Hematopoietic multipotent progenitor cell (in vitro differentiated cells): ENCODE results near the gene PRR20E. TPM values are rescaled to one million over a fixed set of nuclear protein-coding genes. Genes with fewer than 3 reads are reported as not detected.
"Not testable (repeated sequence)": the region's sequence is repeated elsewhere in the genome, so short reads cannot be mapped to it uniquely, and the experiment has no call there.

Source experiments
- DNase-seq, 3 donors: peaks; one replicate each; pipeline ENCODE4 v3.0.0-alpha.2; 2011 to 2015; ENCODE audit warnings: low read depth in 2 of 3, low spot score in 2 of 3
- small RNA-seq: library from RNA; depleted of rRNA; stranded (forward); fragments of <200 nt; gene quantifications from one replicate; pipeline ENCODE3, GENCODE V24; 2012
- total RNA-seq: library from RNA; depleted of rRNA; stranded (reverse); fragments of >200 nt; gene quantifications from one replicate; pipeline ENCODE4 v1.2.3, GENCODE V29; 2012

Gene PRR20E
- total RNA-seq: not detected

DNA sequence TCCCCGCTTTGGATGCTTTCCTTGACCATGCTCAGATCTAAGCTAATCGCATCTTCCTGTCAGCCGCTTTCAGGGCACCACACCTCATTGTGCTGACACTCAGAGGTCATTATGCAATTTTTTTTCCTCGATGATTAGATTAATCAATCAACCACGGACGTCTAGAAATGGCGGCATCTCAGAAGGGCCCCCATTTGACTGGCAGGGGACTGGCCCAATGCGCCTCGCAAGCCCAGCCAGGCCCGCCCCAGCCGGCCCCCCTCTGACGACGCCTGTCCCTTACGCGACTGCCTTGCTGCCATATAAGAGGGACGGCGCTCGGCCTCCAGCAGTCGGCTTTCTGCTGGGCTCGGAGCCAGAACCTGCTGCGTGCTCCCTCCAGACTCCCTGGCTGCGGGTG lies at the start of gene PRR20E:
Gene PRR20E, plus strand, starts transcription at position 301 of the 400 bp plus-strand sequence. CDS start 387 bp downstream, outside the sequence.
- not testable (repeated sequence) for DNase-seq

DNA sequence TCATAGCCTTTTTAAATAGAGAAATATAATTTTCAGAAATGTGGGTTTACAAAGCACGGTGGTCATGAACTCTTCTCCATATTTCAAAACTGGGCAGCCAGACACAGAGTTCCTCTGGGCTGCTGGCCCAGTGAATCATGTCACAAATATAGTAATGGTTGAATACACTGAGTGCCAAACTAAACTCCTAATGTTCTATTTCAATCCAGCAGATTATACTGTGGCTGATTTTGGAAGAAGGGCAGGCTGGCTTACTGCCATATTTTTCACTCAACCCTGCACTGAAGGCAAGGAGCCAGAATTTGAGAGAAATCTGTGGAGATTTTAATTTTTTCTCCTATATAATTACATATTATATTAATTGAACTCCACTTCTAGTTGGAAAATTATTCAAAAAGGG lies 43.3 kb upstream of the PRR20E start:
- DNase-seq: no peak

DNA sequence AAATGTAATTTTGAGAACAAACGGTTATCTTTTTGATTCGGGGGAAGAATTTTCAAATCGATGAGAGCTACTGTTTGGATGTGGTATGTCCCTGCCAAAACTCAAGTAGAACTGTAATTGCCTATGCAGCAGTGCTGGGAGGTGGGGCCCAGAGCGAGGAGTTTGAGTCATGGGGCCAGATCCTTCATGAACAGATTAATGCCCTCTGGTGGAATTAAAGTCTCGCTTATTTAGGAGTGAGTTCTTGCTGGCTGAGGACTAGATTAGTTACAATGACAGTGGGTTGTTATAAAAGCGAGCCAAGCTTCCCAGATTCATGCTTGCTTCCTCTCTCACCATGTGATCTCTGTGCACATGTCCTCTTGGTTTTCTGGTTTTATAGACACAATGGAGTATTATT lies 38.1 kb upstream of the PRR20E start:
- no peak for DNase-seq

DNA sequence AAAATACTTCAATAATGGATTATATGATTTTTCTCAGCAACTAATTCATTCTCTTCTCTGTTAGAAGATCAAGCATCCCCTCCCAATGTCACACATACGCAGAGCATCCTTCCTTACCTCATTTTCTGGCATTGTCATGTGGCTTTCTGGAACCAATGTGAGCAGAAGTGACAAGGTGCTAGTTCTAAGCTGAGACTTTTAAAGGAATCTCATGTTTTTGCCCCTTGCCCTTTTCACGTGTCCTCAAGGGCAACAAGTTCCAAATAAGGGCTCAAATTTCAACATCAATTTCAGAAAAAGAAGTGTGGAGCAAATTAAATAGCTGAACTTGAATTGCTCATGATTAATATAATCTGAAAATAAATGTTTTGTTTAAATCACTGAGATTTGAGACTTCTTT lies 30.9 kb upstream of the PRR20E start:
- DNase-seq: no peak

DNA sequence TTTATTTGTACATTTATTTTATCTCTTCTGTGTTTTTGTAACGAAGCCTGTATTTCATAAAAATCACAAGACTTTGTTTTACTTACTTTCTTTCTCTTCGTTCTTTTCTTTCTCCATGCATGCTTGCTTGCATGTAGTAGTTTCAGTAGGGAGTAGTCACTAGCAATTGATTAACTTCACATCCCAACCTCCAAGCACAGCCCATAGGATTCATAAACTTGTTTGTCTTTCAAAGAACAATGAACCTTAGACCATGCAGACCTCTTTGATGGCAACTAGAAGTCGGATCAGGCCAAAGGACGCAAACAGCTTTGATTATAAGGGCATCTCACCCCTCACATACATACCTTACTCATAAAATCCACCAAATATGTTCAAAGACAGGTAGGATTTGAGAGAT lies 29.4 kb upstream of the PRR20E start:
- DNase-seq: no peak

DNA sequence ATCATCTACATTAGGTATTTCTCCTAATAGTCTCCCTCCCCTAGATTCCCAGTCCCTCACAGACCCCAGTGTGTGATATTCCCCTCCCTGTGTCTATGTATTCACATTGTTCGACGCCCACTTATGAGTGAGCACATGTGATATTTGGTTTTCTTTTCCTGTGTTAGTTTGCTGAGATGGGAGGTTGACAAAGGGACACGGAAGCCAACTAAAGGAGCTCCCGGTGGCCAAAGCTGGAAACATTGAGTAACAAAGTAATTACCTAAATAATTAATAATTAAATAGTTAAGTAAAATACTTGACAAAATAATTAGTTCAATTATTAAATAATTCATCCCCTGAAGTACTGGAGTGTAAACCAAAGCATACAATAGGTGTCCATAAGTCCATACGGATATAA lies 28.0 kb upstream of the PRR20E start:
- no peak for DNase-seq

DNA sequence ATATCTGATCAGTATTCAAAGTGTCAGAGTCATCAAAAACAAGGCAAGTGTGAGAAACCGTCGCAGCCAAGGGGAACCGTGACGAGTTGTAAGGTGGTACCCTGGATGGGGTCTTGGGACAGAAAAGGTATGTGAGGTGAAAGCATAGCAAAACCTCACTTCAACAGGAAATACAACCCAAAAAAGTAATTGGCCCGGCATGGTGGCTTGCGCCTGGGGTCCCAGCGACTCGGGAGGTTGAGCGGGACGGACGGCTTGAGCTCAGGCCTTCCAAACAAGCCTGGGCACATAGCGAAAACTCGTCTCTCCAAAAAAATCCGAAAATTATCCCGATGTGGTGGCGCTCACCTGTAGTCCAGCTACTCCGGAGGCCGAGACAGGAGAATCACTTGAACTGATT lies 27.2 kb upstream of the PRR20E start:
- DNase-seq: not testable (repeated sequence)

DNA sequence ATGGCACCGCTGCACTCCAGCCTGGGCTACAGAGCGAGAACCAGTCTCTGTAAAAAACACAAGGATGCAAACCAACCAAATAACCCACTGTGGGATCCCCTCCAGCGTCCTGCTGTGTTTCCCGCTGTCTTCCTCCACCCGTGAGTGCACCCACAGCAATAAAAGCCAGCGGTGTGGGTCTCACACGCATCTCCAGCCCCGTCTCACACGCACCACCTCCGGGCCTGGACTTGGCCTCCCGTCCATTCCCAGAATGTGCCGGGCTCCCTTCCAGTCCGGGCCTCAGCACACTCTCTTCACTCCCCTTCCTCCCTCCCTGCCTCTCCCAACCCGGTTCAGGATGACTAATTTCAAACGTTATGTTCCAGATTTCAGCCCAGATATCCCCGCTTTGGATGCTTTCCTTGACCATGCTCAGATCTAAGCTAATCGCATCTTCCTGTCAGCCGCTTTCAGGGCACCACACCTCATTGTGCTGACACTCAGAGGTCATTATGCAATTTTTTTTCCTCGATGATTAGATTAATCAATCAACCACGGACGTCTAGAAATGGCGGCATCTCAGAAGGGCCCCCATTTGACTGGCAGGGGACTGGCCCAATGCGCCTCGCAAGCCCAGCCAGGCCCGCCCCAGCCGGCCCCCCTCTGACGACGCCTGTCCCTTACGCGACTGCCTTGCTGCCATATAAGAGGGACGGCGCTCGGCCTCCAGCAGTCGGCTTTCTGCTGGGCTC lies 26.6 kb upstream of the PRR20E start, which contains the start of gene PRR20A:
Gene PRR20A, plus strand, starts transcription at position 684 of the 734 bp plus-strand sequence. CDS start 387 bp downstream, outside the sequence.
- not testable (repeated sequence) for DNase-seq

DNA sequence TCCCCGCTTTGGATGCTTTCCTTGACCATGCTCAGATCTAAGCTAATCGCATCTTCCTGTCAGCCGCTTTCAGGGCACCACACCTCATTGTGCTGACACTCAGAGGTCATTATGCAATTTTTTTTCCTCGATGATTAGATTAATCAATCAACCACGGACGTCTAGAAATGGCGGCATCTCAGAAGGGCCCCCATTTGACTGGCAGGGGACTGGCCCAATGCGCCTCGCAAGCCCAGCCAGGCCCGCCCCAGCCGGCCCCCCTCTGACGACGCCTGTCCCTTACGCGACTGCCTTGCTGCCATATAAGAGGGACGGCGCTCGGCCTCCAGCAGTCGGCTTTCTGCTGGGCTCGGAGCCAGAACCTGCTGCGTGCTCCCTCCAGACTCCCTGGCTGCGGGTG lies 19.8 kb upstream of the PRR20E start, which contains the start of gene PRR20B:
Gene PRR20B, plus strand, starts transcription at position 301 of the 400 bp plus-strand sequence. CDS start 387 bp downstream, outside the sequence.
- not testable (repeated sequence) for DNase-seq

DNA sequence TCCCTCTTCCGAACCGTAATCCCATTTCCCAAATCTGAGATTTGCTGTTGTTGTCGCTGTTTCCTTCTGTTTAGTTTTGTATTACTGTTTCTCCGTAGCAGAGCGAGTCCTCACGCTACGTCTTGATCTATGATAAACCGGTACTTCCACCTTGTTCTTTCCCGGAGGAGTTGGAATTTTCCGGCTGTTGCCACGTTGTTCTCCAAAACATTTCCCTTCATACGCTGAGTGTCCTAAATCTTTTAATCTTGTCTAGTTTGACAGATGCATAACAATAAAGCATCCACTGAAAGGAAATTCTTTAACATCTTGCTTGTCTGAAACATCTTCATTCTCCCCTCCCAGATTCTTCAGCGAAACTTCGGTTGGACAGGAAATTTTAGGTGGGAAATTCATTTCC lies 18.9 kb upstream of the PRR20E start:
- DNase-seq: not testable (repeated sequence)

DNA sequence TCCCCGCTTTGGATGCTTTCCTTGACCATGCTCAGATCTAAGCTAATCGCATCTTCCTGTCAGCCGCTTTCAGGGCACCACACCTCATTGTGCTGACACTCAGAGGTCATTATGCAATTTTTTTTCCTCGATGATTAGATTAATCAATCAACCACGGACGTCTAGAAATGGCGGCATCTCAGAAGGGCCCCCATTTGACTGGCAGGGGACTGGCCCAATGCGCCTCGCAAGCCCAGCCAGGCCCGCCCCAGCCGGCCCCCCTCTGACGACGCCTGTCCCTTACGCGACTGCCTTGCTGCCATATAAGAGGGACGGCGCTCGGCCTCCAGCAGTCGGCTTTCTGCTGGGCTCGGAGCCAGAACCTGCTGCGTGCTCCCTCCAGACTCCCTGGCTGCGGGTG lies 13.2 kb upstream of the PRR20E start, which contains the start of gene PRR20C:
Gene PRR20C, plus strand, starts transcription at position 301 of the 400 bp plus-strand sequence. CDS start 387 bp downstream, outside the sequence.
- DNase-seq: not testable (repeated sequence)

DNA sequence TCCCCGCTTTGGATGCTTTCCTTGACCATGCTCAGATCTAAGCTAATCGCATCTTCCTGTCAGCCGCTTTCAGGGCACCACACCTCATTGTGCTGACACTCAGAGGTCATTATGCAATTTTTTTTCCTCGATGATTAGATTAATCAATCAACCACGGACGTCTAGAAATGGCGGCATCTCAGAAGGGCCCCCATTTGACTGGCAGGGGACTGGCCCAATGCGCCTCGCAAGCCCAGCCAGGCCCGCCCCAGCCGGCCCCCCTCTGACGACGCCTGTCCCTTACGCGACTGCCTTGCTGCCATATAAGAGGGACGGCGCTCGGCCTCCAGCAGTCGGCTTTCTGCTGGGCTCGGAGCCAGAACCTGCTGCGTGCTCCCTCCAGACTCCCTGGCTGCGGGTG lies 6.7 kb upstream of the PRR20E start, which contains the start of gene PRR20D:
Gene PRR20D, plus strand, starts transcription at position 301 of the 400 bp plus-strand sequence. CDS start 387 bp downstream, outside the sequence.
- DNase-seq: not testable (repeated sequence)

DNA sequence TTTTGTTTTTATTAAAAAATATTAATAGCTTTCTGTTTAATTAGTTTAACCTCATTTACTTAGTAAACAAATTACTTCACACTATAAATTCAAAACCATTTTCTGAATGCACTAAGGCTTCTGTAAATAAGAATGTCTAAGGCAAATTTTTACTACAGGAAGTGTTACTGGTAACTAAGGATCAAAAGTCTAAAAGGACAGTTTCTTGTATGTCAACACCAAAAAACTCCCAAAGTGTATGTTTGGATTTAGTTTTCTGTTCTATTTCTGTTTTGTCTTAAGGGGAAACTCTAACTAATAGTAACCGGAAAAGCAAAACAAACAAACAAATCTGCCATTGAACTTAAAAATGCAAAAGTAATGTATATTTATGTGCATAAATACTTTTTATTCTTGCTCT lies 24.7 kb downstream of the PRR20E start:
- DNase-seq: no peak

DNA sequence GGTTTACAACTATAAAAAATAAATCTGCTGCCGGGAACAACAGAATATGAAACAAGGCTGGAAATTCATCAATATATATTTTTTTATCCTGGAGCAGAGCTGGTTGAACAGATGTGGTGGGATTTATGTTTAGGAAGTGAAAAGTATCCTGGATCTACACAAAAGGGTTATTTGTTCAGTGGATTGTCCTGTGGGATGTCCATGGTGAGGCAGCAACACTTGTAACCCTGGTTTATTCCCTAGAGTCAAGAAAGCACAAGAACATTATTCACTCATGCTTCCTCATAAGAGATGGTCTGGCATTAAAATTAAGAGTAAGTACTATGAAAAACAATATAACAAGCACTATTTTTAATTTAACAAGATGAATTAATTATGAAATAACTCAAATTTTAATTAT lies 46.0 kb downstream of the PRR20E start:
- DNase-seq: no peak

Small RNAs within 50 kb of the gene (small RNA-seq; reads per million reads assigned to genes)
- gene PRR20FP: not detected

Other genes starting within 250 kb of the PRR20E start
- not detected for gene PRR20A, start 26.3 kb upstream of the PRR20E start, total RNA-seq
- gene PRR20B, start 19.7 kb upstream of the PRR20E start, total RNA-seq: not detected
- gene PRR20C, start 13.1 kb upstream of the PRR20E start, total RNA-seq: not detected
- not detected for gene PRR20D, start 6.6 kb upstream of the PRR20E start, total RNA-seq